ENCODE measurements around the gene ACSF2.

DNA sequence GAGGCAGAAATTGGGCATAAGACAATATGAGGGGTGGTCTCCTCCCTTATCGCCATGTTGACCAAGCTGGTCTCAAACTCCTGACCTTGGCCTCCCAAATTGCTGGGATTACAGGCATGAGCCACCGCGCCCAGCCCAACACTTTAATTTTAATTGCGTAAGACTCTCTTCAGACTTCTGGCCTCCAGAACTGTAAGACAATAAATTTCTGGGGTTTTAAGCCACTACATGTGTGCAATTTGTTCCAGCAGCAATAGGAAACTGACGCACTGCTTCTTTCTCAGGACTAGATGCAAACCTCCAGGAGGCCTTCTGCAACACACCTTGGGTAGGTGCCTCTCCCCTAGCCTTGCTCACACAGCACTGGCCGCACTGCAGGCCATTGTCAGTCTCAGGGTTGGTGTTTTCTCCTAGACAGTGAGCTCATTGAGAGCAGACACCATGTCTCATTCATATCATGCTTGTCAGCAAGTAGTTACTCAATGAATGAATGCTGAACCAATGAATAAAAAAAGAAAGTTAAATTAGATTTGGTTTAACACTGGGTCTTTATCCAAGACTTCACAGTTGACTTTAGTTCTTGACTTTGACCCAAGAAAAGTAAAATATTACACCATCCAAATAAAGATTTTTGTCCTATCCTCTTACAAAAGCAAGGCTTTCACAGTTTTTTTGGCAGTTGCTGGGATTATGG lies 5.5 kb upstream of the ACSF2 start:
- TF ChIP-seq GATA2 (IDR thresholded peaks at IDR 0.05; ENCODE audit: low read depth, low read length), result no peak
- TF ChIP-seq GATA3 (IDR thresholded peaks at IDR 0.05; ENCODE audit: low read depth, low read length), result no peak
